Vagina (tissue), 2 donors: Measurements from ENCODE around the gene ANO7. TPM values are rescaled to one million over a fixed set of nuclear protein-coding genes. Genes with fewer than 3 reads are reported as not detected.

Experiments
- DNase-seq, 2 donors: peaks; one replicate each; pipeline ENCODE4 v3.0.0-alpha.2; 2017; ENCODE audit errors: extremely low spot score in 2 of 2
- H3K27ac ChIP-seq: fragments of 200-600 bp; sonication (generic); one replicate; pipeline ENCODE4 v1.5.1; 2019
- H3K27me3 ChIP-seq: fragments of 200-600 bp; sonication (generic); one replicate; pipeline ENCODE4 v1.5.1; 2019
- H3K36me3 ChIP-seq, 2 donors: fragments of 200-600 bp; sonication (generic); one replicate each; pipeline ENCODE4 v1.5.1; 2017 to 2019
- H3K4me1 ChIP-seq: fragments of 200-600 bp; sonication (generic); one replicate; pipeline ENCODE4 v1.5.1; 2019
- H3K4me3 ChIP-seq, 2 donors: fragments of 200-600 bp; sonication (generic); 1 replicate in 1 of 2; 2 replicates in 1 of 2; pipeline ENCODE4 v1.5.1; 2016 to 2019
- H3K9me3 ChIP-seq: fragments of 200-600 bp; sonication (generic); one replicate; pipeline ENCODE4 v1.5.1; 2019
- CTCF ChIP-seq, 3 experiments: fragments of 450-650 bp in 2 of 3; fragments of 200-600 bp in 1 of 3; sonication (generic) in 1 of 3; IDR thresholded peaks; one replicate each; pipeline ENCODE4 v1.5.1; 2017 to 2019; ENCODE audit warnings: antibody characterized with exemption in 3 of 3, mild to moderate bottlenecking in 2 of 3, moderate library complexity in 2 of 3
- POLR2A ChIP-seq, 2 donors: fragments of 450-650 bp; IDR thresholded peaks; one replicate each; pipeline ENCODE4 v1.6.1; 2017; ENCODE audit warnings: antibody characterized with exemption in 2 of 2, mild to moderate bottlenecking in 2 of 2, moderate library complexity in 2 of 2
- POLR2AphosphoS5 ChIP-seq, 2 donors: sonication (generic); formaldehyde crosslinking; IDR thresholded peaks; one replicate each; pipeline ENCODE4 v1.9.0; 2017; ENCODE audit warnings: antibody characterized with exemption in 2 of 2, mild to moderate bottlenecking in 2 of 2, low read depth in 1 of 2; ENCODE audit not compliant: insufficient read depth in 1 of 2
- intact Hi-C: fragments of 100-400 bp; cut with DNase I; formaldehyde crosslinking; loops from one replicate; pipeline ENCODE4 v1.15.1; 2023
- total RNA-seq: library from RNA; depleted of rRNA; stranded (reverse); fragments of >200 nt; gene quantifications from one replicate; pipeline ENCODE4 v1.2.3, GENCODE V29; 2016

Gene ANO7
- total RNA-seq, 1 donor from 2014 or later: 0.98 TPM

- Histone ChIP-seq H3K27me3 (no peaks in the 10 kb centered on the region), H3K4me1 (no peaks in the 10 kb centered on the region), H3K4me3 (no peak overlapping the region), H3K27ac (no peak overlapping the region), H3K9me3 (no peaks in the 10 kb centered on the region), H3K36me3 (peaks cover 0 to 25% of the 10 kb centered on the region in 2 donors)
- no peak for DNase-seq
- TF ChIP-seq POLR2AphosphoS5 (IDR thresholded peaks at IDR 0.05; ENCODE audit: insufficient read depth in 1 of 2, low read depth in 1 of 2): no peak
- TF ChIP-seq CTCF (IDR thresholded peaks at IDR 0.05): no peak
- no peak for TF ChIP-seq POLR2A (IDR thresholded peaks at IDR 0.05)
- intact Hi-C loops: no loop called here
These were observed 6.4 kb upstream of the ANO7 start for GRCh38 chr2:241182126-241182525.

GRCh38 chr2:241182531-241183133, 5.8 kb upstream of the ANO7 start:
- TF ChIP-seq POLR2A (IDR thresholded peaks at IDR 0.05): no peak
- no peak for TF ChIP-seq CTCF (IDR thresholded peaks at IDR 0.05)
- TF ChIP-seq POLR2AphosphoS5 (IDR thresholded peaks at IDR 0.05; ENCODE audit: insufficient read depth in 1 of 2, low read depth in 1 of 2): no peak
- DNase-seq: no peak

GRCh38 chr2:241183221-241183620, 5.3 kb upstream of the ANO7 start:
- Histone ChIP-seq H3K36me3 (peaks cover 0 to 17% of the 10 kb centered on the region in 2 donors), H3K9me3 (no peaks in the 10 kb centered on the region), H3K27ac (no peak overlapping the region), H3K4me1 (no peaks in the 10 kb centered on the region), H3K4me3 (no peak overlapping the region), H3K27me3 (no peaks in the 10 kb centered on the region)
- TF ChIP-seq CTCF (IDR thresholded peaks at IDR 0.05) (no peak), POLR2A (IDR thresholded peaks at IDR 0.05) (no peak), POLR2AphosphoS5 (IDR thresholded peaks at IDR 0.05; ENCODE audit: insufficient read depth in 1 of 2, low read depth in 1 of 2) (no peak)
- DNase-seq: no peak
- intact Hi-C loops: no loop called here

More at GRCh38 chr2:241182531-241183133, 5.8 kb upstream of the ANO7 start:
- H3K9me3 ChIP-seq: no peaks in the 10 kb centered on the region
- H3K36me3 ChIP-seq: peaks cover 0 to 22% of the 10 kb centered on the region in 2 donors
- H3K27me3 ChIP-seq: no peaks in the 10 kb centered on the region
- no peaks in the 10 kb centered on the region for H3K4me1 ChIP-seq
- intact Hi-C loops: no loop called here
- no peak overlapping the region for H3K27ac ChIP-seq
- no peak overlapping the region for H3K4me3 ChIP-seq

GRCh38 chr2:241184901-241185300, 3.6 kb upstream of the ANO7 start:
- Histone ChIP-seq H3K4me1 (no peaks in the 10 kb centered on the region), H3K27ac (no peak overlapping the region)
- intact Hi-C loops: no loop called here

More at GRCh38 chr2:241184901-241185300, 3.6 kb upstream of the ANO7 start:
- no peak for TF ChIP-seq CTCF (IDR thresholded peaks at IDR 0.05)
- no peak for TF ChIP-seq POLR2A (IDR thresholded peaks at IDR 0.05)
- TF ChIP-seq POLR2AphosphoS5 (IDR thresholded peaks at IDR 0.05; ENCODE audit: insufficient read depth in 1 of 2, low read depth in 1 of 2): no peak
- Histone ChIP-seq H3K36me3 (peaks cover 0 to 10% of the 10 kb centered on the region in 2 donors), H3K9me3 (no peaks in the 10 kb centered on the region), H3K4me3 (no peak overlapping the region), H3K27me3 (no peaks in the 10 kb centered on the region)
- no peak for DNase-seq
